HG03558 (cell line): ENCODE results near the gene GAL3ST1.
"Not testable (repeated sequence)": the region's sequence is repeated elsewhere in the genome, so short reads cannot be mapped to it uniquely, and the experiment has no call there.

Experiments used
- ATAC-seq: cut with Tn5 transposase; IDR thresholded peaks from one replicate; pipeline ENCODE4 v1.9.1; 2021; ENCODE audit warnings: moderate number of reproducible peaks; ENCODE audit not compliant: unreplicated experiment; ENCODE audit errors: extremely low read depth

GAL3ST1 gene

GRCh38 chr22:30574095-30574981 lies at the start of gene GAL3ST1:
TSS of gene GAL3ST1 (minus strand) at chr22:30574665. CDS start at chr22:30557392, 17,273 bp downstream.
- no peak for ATAC-seq

- ATAC-seq, result not testable (repeated sequence)
Measured at GRCh38 chr22:30619909-30620308, 45.4 kb upstream of the GAL3ST1 start.

GRCh38 chr22:30617819-30618218 lies 43.4 kb upstream of the GAL3ST1 start:
- ATAC-seq, result no peak

- no peak for ATAC-seq
Measured at GRCh38 chr22:30615543-30615954, 41.1 kb upstream of the GAL3ST1 start.

- no peak for ATAC-seq
Measured at GRCh38 chr22:30614879-30615278, 40.4 kb upstream of the GAL3ST1 start.

GRCh38 chr22:30614268-30614667 lies 39.8 kb upstream of the GAL3ST1 start:
- no peak for ATAC-seq

- ATAC-seq, result no peak
Measured at GRCh38 chr22:30612789-30613188, 38.3 kb upstream of the GAL3ST1 start.

- no peak for ATAC-seq
Measured at GRCh38 chr22:30611197-30611596, 36.7 kb upstream of the GAL3ST1 start.

- ATAC-seq, result no peak
Measured at GRCh38 chr22:30610299-30610698, 35.8 kb upstream of the GAL3ST1 start.

GRCh38 chr22:30609260-30610185 lies 35.1 kb upstream of the GAL3ST1 start:
- no peak for ATAC-seq

- no peak for ATAC-seq
Measured at GRCh38 chr22:30607939-30608338, 33.5 kb upstream of the GAL3ST1 start.

GRCh38 chr22:30607300-30607930 lies 33.0 kb upstream of the GAL3ST1 start:
- ATAC-seq, result no peak

- no peak for ATAC-seq
Measured at GRCh38 chr22:30606455-30607299, 32.2 kb upstream of the GAL3ST1 start, which contains the start of gene TCN2. TSS of gene TCN2 (plus strand) at chr22:30607174. CDS start at chr22:30607332, 158 bp downstream.

GRCh38 chr22:30605449-30606110 lies 31.1 kb upstream of the GAL3ST1 start:
- no peak for ATAC-seq

GRCh38 chr22:30604723-30605122 lies 30.3 kb upstream of the GAL3ST1 start:
- ATAC-seq, result no peak

- ATAC-seq, result no peak
Measured at GRCh38 chr22:30603801-30604200, 29.3 kb upstream of the GAL3ST1 start.

- no peak for ATAC-seq
Measured at GRCh38 chr22:30602049-30602448, 27.6 kb upstream of the GAL3ST1 start.

- no peak for ATAC-seq
Measured at GRCh38 chr22:30601464-30601863, 27.0 kb upstream of the GAL3ST1 start.

- no peak for ATAC-seq
Measured at GRCh38 chr22:30600921-30601320, 26.5 kb upstream of the GAL3ST1 start.
